Hepatocyte (in vitro differentiated cells): ENCODE results near the gene AMBP.

Experiments
- EZH2 ChIP-seq: fragments of 200-600 bp; sonication (generic); IDR thresholded peaks from 2 replicates; pipeline ENCODE4 v1.6.1; 2016; ENCODE audit warnings: antibody characterized with exemption, mild to moderate bottlenecking, borderline replicate concordance
- EZH2phosphoT487 ChIP-seq: fragments of 200-600 bp; sonication (generic); IDR thresholded peaks from one replicate; pipeline ENCODE4 v1.6.1; 2018; ENCODE audit warnings: antibody characterized with exemption, mild to moderate bottlenecking, low read depth, moderate library complexity; ENCODE audit not compliant: unreplicated experiment, severe bottlenecking
- TF ChIP-seq, protein P1 (sequence below): fragments of 200-600 bp; sonication (generic); IDR thresholded peaks from 2 replicates; pipeline ENCODE4 v1.5.1; 2016; ENCODE audit warnings: antibody characterized with exemption, mild to moderate bottlenecking; ENCODE audit not compliant: poor library complexity

DNA sequence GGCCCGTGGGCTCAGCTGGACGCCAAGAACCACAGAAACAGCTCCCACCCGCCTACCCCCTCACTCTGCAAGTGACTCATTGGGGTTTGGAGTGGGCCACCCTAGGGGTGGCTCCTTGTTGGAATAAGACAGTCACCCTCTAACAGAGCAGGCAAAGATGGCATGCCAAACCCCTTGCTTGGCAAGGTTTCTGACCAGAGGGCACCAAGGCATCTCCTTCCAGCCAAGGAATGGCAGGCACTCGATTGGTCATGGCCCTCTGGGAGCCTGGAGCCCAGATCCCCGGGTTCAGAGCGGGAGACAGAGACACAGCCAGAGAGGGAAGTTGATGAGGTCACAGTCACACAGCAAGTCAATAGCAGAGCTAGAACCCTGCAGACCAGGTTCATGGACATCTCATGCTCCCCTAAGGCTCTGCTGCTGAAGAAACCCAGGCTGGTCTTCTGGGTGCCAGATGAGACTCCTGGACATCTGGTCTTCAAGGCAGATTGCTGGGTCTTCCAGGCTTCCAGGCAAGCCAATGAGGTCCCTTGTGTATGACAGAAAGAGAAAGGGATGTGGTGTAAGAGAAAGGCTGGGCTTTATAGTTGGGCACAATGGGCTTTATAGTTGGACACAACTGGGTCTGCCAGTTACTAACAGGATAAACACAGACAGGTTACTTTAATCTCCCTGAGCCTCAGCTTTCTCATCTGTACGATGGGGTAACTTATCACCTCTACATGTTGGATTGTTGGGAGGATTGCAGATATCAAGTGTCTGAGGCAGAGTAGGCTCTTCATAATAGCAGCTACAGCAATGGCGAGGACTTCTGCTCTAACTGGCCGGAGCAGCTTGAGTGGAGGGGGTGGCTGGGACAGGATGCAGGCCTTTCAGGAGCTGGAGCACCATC lies 44.3 kb upstream of the AMBP start:
- TF ChIP-seq, protein P1, sequence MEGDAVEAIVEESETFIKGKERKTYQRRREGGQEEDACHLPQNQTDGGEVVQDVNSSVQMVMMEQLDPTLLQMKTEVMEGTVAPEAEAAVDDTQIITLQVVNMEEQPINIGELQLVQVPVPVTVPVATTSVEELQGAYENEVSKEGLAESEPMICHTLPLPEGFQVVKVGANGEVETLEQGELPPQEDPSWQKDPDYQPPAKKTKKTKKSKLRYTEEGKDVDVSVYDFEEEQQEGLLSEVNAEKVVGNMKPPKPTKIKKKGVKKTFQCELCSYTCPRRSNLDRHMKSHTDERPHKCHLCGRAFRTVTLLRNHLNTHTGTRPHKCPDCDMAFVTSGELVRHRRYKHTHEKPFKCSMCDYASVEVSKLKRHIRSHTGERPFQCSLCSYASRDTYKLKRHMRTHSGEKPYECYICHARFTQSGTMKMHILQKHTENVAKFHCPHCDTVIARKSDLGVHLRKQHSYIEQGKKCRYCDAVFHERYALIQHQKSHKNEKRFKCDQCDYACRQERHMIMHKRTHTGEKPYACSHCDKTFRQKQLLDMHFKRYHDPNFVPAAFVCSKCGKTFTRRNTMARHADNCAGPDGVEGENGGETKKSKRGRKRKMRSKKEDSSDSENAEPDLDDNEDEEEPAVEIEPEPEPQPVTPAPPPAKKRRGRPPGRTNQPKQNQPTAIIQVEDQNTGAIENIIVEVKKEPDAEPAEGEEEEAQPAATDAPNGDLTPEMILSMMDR: no peak
- TF ChIP-seq EZH2: no peak
- no peak for TF ChIP-seq EZH2phosphoT487
